BLaER1 (cell line): Measurements from ENCODE around the gene NAMPT.
A peak's percentile ranks its signal among the peaks of the same experiment; 100 is the strongest.
"Not testable (repeated sequence)": the region's sequence is repeated elsewhere in the genome, so short reads cannot be mapped to it uniquely, and the experiment has no call there.

Experiments
- H3K27ac ChIP-seq: shearing (Covaris generic); formaldehyde crosslinking; 2 replicates; pipeline ENCODE4 v1.8.1; 2022
- H3K27me3 ChIP-seq: shearing (Covaris generic); formaldehyde crosslinking; 2 replicates; pipeline ENCODE4 v1.8.1; 2022
- H3K36me3 ChIP-seq: shearing (Covaris generic); formaldehyde crosslinking; 2 replicates; pipeline ENCODE4 v1.8.1; 2022
- H3K4me1 ChIP-seq: shearing (Covaris generic); formaldehyde crosslinking; 2 replicates; pipeline ENCODE4 v1.8.1; 2022
- H3K4me2 ChIP-seq: shearing (Covaris generic); formaldehyde crosslinking; 2 replicates; pipeline ENCODE4 v1.8.1; 2022
- H3K4me3 ChIP-seq: shearing (Covaris generic); formaldehyde crosslinking; 2 replicates; pipeline ENCODE4 v1.8.1; 2022
- H3K9ac ChIP-seq: shearing (Covaris generic); formaldehyde crosslinking; 2 replicates; pipeline ENCODE4 v1.8.1; 2022
- H3K9me3 ChIP-seq: shearing (Covaris generic); formaldehyde crosslinking; 2 replicates; pipeline ENCODE4 v1.8.1; 2022
- H4K20me1 ChIP-seq: shearing (Covaris generic); formaldehyde crosslinking; 2 replicates; pipeline ENCODE4 v1.8.1; 2022
- Cebpa-rat ChIP-seq: shearing (Covaris generic); IDR thresholded peaks from 2 replicates; pipeline ENCODE4 v1.8.1; 2022

Gene NAMPT

GRCh38 chr7:106284714-106285050, at the start of gene NAMPT:
Gene NAMPT, minus strand, starts transcription at chr7:106284983. Its CDS starts 99 bp downstream, at chr7:106284884.
- H3K4me3 ChIP-seq: peak within 1 kb of the TSS; percentile 80
- no peaks in the 10 kb centered on the region for H3K9me3 ChIP-seq
- H3K4me1 ChIP-seq: peaks cover 22% of the 10 kb centered on the region
- H4K20me1 ChIP-seq: peaks cover 43% of the 10 kb centered on the region
- peak within 1 kb of the TSS; percentile 84 for H3K27ac ChIP-seq
- no peaks in the 10 kb centered on the region for H3K36me3 ChIP-seq
- H3K27me3 ChIP-seq: no peaks in the 10 kb centered on the region
- H3K4me2 ChIP-seq: peak within 1 kb of the TSS; percentile 86
- TF ChIP-seq Cebpa-rat: no peak
- H3K9ac ChIP-seq: peak within 1 kb of the TSS; percentile 86

DNA sequence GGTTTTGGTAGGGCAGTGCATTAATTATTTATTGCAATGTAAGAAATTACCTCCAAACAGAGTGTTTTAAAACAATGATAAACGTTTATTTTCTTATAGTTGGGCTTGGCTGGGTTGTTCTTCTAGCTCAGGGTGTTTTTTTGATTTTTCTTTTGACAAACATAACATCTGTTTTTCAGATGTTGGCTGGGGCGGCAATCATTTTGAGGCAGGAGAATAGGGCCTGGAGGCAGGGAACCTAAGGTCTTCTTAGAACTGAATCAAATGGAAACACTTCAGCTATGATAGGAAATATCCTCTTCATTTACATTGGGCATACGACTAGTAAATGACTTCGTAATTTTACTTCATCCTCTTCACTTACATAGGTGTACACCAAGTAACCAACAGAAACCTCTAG, 47.4 kb upstream of the NAMPT start:
- Histone ChIP-seq H3K36me3 (no peaks in the 10 kb centered on the region), H3K4me1 (no peaks in the 10 kb centered on the region), H3K27me3 (no peaks in the 10 kb centered on the region), H3K27ac (no peak overlapping the region), H3K9ac (no peak overlapping the region), H3K4me3 (no peak overlapping the region), H3K9me3 (no peaks in the 10 kb centered on the region), H4K20me1 (no peaks in the 10 kb centered on the region), H3K4me2 (no peak overlapping the region)
- TF ChIP-seq Cebpa-rat: no peak

- no peaks in the 10 kb centered on the region for H3K27me3 ChIP-seq
- no peaks in the 10 kb centered on the region for H3K9me3 ChIP-seq
- H4K20me1 ChIP-seq: no peaks in the 10 kb centered on the region
- H3K36me3 ChIP-seq: no peaks in the 10 kb centered on the region
- H3K4me1 ChIP-seq: no peaks in the 10 kb centered on the region
- no peak overlapping the region for H3K4me2 ChIP-seq
- H3K27ac ChIP-seq: no peak overlapping the region
- no peak overlapping the region for H3K9ac ChIP-seq
- H3K4me3 ChIP-seq: no peak overlapping the region
- no peak for TF ChIP-seq Cebpa-rat
Observed at GRCh38 chr7:106331441-106332175, 46.8 kb upstream of the NAMPT start.

DNA sequence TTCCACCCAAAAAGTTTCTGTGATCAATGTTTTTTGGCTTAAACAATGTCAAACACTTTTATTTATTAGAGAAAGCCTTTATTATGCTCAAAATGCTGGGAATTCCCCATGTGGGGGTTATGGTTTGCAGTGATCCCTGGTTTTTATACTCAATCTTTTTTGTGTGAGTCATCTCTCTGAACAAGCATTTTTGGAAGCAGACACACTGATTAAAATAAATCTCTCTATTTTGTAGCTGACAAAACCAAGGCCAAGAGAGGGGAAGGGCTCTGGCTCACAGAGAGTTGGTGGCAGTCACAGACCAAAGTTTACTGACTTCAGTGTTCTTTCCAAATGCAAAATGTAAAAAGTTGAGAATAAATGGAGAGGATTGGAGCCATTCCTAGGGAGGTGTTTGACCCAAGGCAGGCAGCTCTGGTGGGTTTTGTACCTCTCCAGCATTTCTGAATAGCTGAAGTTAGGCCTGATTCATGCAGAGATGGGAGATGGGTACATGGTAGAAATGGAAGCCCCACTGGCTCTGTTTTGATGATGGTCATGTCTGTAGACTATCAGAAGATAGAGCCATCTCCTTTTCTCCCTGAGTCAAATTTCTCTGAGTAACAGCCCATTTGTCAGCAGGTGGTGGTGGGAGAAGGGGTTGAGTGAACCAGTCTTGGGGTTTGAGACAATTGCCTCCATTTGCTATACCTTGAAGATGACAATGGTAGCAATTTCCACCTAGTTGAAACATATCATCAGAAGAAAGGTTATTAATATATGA, 45.4 kb upstream of the NAMPT start:
- no peak for TF ChIP-seq Cebpa-rat
- Histone ChIP-seq H3K4me2 (no peak overlapping the region), H3K36me3 (no peaks in the 10 kb centered on the region), H4K20me1 (no peaks in the 10 kb centered on the region), H3K4me3 (no peak overlapping the region), H3K27me3 (no peaks in the 10 kb centered on the region), H3K9ac (no peak overlapping the region), H3K9me3 (no peaks in the 10 kb centered on the region), H3K27ac (no peak overlapping the region), H3K4me1 (no peaks in the 10 kb centered on the region)

GRCh38 chr7:106329408-106329807, 44.6 kb upstream of the NAMPT start:
- Histone ChIP-seq H3K27me3 (no peaks in the 10 kb centered on the region), H3K9ac (no peak overlapping the region), H3K27ac (no peak overlapping the region), H4K20me1 (no peaks in the 10 kb centered on the region), H3K36me3 (no peaks in the 10 kb centered on the region), H3K4me1 (no peaks in the 10 kb centered on the region), H3K4me2 (no peak overlapping the region), H3K9me3 (no peaks in the 10 kb centered on the region), H3K4me3 (no peak overlapping the region)
- no peak for TF ChIP-seq Cebpa-rat

DNA sequence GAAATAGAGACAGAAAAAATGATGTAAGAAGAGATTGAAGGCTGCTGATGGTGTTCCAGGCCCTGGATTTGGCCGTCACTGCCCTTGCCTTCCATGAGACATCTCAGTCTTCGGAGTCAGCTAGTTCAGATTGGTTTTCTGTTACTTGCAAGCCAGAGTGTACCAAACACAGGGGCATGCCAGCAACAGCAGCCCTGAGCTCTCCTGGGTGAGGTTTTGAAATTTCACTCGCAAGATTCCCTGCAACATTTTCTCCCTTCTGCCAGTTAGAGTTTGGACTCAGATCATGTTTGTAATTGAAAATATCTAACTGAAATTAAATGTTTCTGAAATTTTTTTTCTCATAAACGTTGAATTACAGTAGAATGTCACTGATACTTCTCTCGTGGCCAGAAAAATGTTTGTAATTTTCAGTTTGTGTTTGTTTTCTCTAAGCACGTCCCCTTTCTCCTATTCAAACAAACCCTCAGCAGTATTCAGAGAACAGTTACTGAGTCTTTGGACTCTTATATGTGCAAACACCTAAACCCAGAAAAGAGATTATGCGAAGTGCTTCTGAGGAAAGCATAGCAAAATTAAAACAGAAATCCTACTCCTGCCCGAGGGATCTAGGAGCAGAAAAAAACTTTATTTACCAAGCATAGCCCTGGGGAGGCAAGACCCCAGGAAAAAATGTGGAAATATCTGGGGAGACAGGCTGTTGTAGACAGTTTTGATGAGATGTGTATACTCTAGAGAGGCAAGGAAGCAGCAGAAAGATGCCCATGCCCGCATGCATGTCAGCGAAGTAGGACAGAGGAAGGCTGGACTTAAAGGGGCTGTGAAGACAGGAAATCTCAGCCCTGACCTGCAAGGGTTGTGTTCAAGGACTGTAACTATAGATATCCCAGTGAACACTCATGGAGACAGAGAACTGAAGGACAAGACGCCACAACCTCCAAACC, 43.0 kb upstream of the NAMPT start:
- Histone ChIP-seq H3K4me1 (no peaks in the 10 kb centered on the region), H3K4me2 (no peak overlapping the region), H3K4me3 (no peak overlapping the region)

GRCh38 chr7:106326594-106327537, 42.1 kb upstream of the NAMPT start:
- no peaks in the 10 kb centered on the region for H3K27me3 ChIP-seq
- H3K4me3 ChIP-seq: no peak overlapping the region
- no peak overlapping the region for H3K4me2 ChIP-seq
- no peaks in the 10 kb centered on the region for H3K36me3 ChIP-seq
- no peak overlapping the region for H3K27ac ChIP-seq
- no peaks in the 10 kb centered on the region for H3K4me1 ChIP-seq
- no peaks in the 10 kb centered on the region for H3K9me3 ChIP-seq
- no peak overlapping the region for H3K9ac ChIP-seq
- TF ChIP-seq Cebpa-rat: no peak
- H4K20me1 ChIP-seq: no peaks in the 10 kb centered on the region

More for the DNA sequence above, 43.0 kb upstream of the NAMPT start:
- Histone ChIP-seq H3K27me3 (no peaks in the 10 kb centered on the region), H3K27ac (no peak overlapping the region), H4K20me1 (no peaks in the 10 kb centered on the region), H3K9ac (no peak overlapping the region), H3K9me3 (no peaks in the 10 kb centered on the region), H3K36me3 (no peaks in the 10 kb centered on the region)
- TF ChIP-seq Cebpa-rat: no peak

DNA sequence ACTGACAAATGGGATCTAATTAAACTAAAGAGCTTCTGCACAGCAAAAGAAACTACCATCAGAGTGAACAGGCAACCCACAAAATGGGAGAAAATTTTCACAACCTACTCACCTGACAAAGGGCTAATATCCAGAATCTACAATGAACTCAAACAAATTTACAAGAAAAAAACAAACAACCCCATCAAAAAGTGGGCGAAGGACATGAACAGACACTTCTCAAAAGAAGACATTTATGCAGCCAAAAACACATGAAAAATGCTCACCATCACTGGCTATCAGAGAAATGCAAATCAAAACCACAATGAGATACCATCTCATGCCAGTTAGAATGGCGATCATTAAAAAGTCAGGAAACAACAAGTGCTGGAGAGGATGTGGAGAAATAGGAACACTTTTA, 39.7 kb upstream of the NAMPT start:
- not testable (repeated sequence) for H4K20me1 ChIP-seq, H3K9me3 ChIP-seq, H3K4me1 ChIP-seq, H3K27ac ChIP-seq, H3K36me3 ChIP-seq, H3K4me2 ChIP-seq, H3K27me3 ChIP-seq, H3K9ac ChIP-seq, H3K4me3 ChIP-seq

- not testable (repeated sequence) for H3K9ac ChIP-seq, H3K27me3 ChIP-seq, H3K4me1 ChIP-seq, H3K9me3 ChIP-seq, H4K20me1 ChIP-seq, H3K4me3 ChIP-seq, H3K4me2 ChIP-seq, H3K27ac ChIP-seq, H3K36me3 ChIP-seq
Observed at GRCh38 chr7:106320254-106320770, 35.5 kb upstream of the NAMPT start.
